ENCODE measurements around the gene DDX23. TPM values are rescaled to one million over a fixed set of nuclear protein-coding genes. Genes with fewer than 3 reads are reported as not detected.

The DDX23 gene
- total RNA-seq, 2 donors from 2014 or later, result 37.4 to 50.8 TPM

DNA sequence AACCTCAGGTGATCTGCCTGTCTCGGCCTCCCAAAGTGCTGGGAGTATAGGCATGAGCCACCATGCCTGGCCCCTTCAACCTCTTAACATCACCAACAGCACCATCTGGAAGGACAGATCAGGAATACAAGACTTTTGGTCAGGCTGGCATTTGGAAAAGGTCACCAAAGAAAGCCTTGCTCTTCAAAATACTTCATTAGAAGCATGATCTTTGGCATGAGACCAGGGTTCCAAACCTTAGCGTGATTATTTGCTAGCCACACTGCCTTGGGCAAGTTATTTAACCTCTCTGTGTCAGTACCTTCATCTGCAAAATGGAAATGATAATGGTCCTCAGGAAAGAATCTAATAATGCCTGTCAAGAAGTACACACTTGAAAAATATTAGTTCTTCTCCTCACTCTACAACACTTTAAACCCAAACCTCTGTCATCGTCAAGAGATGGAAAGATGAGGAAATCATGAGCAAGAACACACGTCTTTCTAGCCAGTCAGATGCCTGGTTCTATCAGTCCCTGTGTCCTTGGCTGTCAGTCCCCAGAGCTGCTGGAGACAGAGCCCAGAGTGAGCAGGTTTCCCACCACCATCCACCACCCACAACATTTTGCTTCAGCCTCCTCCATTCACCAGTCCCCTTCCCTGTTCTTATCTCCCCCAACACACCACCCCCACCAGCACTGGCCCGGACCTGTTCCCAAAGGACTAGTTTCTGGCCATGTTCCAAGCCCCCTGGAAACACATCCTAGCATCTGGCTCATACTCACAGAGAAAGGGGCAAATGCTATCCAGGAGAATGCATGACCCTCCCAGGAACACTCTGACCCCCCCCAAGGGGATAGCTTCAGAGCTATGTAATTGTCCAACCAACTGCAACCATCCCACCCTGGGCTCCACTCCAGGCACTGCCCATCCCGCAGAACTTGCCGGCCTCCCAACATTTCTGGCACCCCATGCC, 65.1 kb downstream of the DDX23 start:
- DNase-seq, result no peak
- H3K27ac ChIP-seq, result peak overlapping the region in 3 of 4 donors; percentile 11 to 99 (median 94)
- no peaks in the 10 kb centered on the region for H3K36me3 ChIP-seq (replicated peaks in 1 of 2; ENCODE audit: insufficient read depth in 1 of 2, low read depth in 2 of 2)
- no peak overlapping the region for H3K4me3 ChIP-seq
- no peaks in the 10 kb centered on the region for H3K9me3 ChIP-seq
- H3K27me3 ChIP-seq, result no peaks in the 10 kb centered on the region
- 20 to 23% methylated on average over 6 to 7 of the region's 7 CpGs for WGBS, 2 donors
- intact Hi-C loops (cut with DNase I), result no loop called here
- H3K4me1 ChIP-seq, result peaks cover 34% of the 10 kb centered on the region
- no peak for TF ChIP-seq POLR2A (IDR thresholded peaks at IDR 0.05)
- TF ChIP-seq, protein P1, sequence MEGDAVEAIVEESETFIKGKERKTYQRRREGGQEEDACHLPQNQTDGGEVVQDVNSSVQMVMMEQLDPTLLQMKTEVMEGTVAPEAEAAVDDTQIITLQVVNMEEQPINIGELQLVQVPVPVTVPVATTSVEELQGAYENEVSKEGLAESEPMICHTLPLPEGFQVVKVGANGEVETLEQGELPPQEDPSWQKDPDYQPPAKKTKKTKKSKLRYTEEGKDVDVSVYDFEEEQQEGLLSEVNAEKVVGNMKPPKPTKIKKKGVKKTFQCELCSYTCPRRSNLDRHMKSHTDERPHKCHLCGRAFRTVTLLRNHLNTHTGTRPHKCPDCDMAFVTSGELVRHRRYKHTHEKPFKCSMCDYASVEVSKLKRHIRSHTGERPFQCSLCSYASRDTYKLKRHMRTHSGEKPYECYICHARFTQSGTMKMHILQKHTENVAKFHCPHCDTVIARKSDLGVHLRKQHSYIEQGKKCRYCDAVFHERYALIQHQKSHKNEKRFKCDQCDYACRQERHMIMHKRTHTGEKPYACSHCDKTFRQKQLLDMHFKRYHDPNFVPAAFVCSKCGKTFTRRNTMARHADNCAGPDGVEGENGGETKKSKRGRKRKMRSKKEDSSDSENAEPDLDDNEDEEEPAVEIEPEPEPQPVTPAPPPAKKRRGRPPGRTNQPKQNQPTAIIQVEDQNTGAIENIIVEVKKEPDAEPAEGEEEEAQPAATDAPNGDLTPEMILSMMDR (IDR thresholded peaks at IDR 0.05), result no peak
- no peak for ATAC-seq

DNA sequence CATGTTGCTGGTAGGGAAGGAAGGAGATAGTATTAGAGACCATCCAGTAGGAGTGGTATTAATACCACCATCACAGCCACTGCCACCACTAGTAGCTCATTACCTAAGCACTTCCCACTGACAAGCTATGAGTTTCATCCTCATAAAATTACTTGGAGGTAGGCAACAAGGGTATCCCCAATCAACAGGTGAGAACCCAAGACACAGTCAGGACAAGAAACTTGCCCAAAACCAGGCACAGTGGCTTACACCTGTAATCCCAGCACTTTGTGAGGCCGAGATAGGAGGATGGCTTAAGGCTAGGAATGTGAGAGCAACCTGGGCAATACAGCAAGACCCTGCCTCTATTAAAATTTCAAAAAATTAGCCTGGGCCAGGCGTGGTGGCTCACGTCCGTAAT, 68.5 kb downstream of the DDX23 start:
- WGBS, 2 donors, result 82 to 91% methylated on average over 4 of the region's 4 CpGs
- no peaks in the 10 kb centered on the region for H3K27me3 ChIP-seq
- no peak for DNase-seq
- H3K4me3 ChIP-seq, result no peak overlapping the region
- ATAC-seq, result no peak
- no peaks in the 10 kb centered on the region for H3K36me3 ChIP-seq (replicated peaks in 1 of 2; ENCODE audit: insufficient read depth in 1 of 2, low read depth in 2 of 2)
- no peak overlapping the region for H3K27ac ChIP-seq
- intact Hi-C loops (cut with DNase I), result no loop called here
- H3K4me1 ChIP-seq, result peaks cover 27% of the 10 kb centered on the region
- TF ChIP-seq, protein P1 (IDR thresholded peaks at IDR 0.05), result no peak
- no peak for TF ChIP-seq POLR2A (IDR thresholded peaks at IDR 0.05)
- no peaks in the 10 kb centered on the region for H3K9me3 ChIP-seq

DNA sequence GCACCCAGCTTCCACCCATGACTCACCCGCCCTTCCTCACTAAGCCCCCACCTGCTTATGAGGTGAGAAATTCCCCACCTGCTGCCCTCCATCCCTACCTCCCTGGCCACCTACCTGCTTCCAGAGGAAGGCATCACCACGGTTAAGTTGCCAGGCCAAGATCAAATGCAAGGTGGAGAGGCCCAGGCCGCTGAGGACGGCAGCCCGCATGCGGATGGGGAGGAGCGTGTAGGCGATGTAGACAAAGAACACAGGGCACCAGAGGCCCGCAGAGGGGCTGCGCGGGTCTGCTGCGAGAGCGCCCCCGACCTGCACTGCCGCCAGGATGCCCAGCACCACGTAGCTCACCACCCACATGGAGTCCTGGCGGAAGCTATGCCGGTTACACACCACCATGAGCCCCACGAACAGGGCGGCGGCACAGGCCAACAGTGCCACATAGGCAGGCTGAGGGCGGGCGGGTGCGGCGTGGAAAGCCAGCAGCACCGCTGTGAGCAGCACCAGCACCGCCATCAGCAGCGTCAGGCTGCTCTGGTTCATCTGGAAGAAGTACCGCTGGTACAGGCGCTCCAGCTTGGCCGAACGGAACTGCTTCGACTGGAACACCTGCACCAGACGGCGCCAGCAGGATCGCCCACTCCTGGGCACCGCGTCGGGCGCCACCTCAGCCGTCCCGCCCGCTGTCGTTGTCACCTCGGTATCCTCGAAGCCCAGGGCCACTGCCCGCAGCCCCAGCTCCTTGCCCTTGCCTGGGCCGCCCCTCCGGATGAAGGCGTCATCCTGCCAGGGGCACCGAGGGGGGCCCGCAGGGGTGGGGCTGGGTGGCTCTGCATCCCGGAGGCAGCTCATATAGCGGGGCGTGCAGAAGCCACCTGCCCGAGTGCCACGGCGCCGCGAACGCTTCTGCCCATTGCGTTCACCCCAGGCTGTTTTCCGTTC, 69.2 kb downstream of the DDX23 start:
- H3K9me3 ChIP-seq, result no peaks in the 10 kb centered on the region
- H3K36me3 ChIP-seq (replicated peaks in 1 of 2; ENCODE audit: insufficient read depth in 1 of 2, low read depth in 2 of 2), result no peaks in the 10 kb centered on the region
- H3K4me3 ChIP-seq, result no peak overlapping the region
- H3K27ac ChIP-seq, result no peak overlapping the region
- 87 to 90% methylated on average over 34 to 56 of the region's 63 CpGs for WGBS, 2 donors
- no peaks in the 10 kb centered on the region for H3K27me3 ChIP-seq
- intact Hi-C loops (cut with DNase I), result no loop called here
- TF ChIP-seq, protein P1 (IDR thresholded peaks at IDR 0.05), result no peak
- TF ChIP-seq POLR2A (IDR thresholded peaks at IDR 0.05), result no peak
- ATAC-seq (no peak), DNase-seq (no peak)
- peaks cover 22% of the 10 kb centered on the region for H3K4me1 ChIP-seq

DNA sequence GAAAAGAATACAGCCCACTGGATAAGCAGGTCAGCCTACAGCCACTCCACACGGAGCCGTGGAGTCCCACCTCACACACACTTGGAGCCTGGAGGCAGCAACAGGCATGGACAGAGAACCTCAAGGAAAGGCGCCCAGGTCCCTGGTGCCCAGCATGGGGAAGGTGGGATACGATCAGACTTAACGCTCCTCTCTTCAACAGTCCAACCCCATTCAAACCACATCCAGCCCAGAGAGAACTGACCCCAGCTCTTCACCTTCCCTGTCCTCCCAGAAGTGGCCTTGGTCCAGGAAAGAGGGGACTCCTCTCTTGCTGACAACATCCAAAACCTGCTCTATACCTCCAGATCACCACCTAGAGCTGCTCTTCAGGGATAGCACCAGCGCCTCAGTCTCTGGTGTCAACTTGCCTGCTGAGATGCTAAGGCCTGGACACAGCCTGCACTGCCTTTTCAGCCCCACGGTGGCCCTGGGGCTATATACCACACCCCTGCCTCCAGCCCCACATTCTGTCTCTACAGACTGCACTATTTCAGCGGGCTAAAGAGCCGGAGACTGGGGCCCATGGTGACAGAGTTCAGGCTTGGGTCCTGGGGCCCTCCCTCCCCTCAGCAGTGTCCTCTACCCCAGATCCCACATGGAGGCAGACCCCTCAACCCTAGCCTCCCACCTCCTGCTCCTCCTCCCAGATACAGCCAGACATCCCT, 70.1 kb downstream of the DDX23 start:
- DNase-seq (no peak), ATAC-seq (no peak)
- Histone ChIP-seq H3K9me3 (no peaks in the 10 kb centered on the region), H3K36me3 (replicated peaks in 1 of 2; ENCODE audit: insufficient read depth in 1 of 2, low read depth in 2 of 2) (no peaks in the 10 kb centered on the region), H3K27me3 (no peaks in the 10 kb centered on the region), H3K27ac (no peak overlapping the region), H3K4me3 (no peak overlapping the region), H3K4me1 (peaks cover 14% of the 10 kb centered on the region)
- intact Hi-C loops (cut with DNase I), result no loop called here
- WGBS, 2 donors, result 82 to 92% methylated on average over 6 to 9 of the region's 9 CpGs
- TF ChIP-seq, protein P1 (IDR thresholded peaks at IDR 0.05), result no peak
- TF ChIP-seq POLR2A (IDR thresholded peaks at IDR 0.05), result no peak
